Heart left ventricle (tissue), 16 donors: ENCODE measurements around the gene LAMA2. TPM values are rescaled to one million over a fixed set of nuclear protein-coding genes. Genes with fewer than 3 reads are reported as not detected.

Experiments
- ATAC-seq, 4 donors: fragments of 200-7000 bp; cut with Tn5 transposase; one replicate each; pipeline ENCODE4 v1.9.1; 2020 to 2022; ENCODE audit warnings: moderate library complexity in 4 of 4, mild to moderate bottlenecking in 3 of 4, moderate number of reproducible peaks in 1 of 4
- DNase-seq, 5 donors: peaks; one replicate each; pipeline ENCODE4 v3.0.0-alpha.2; 2020
- H3K27ac ChIP-seq, 12 donors: fragments of 200-600 bp; sonication (generic) in 4 of 12; one replicate each; pipeline versions ENCODE4 v1.5.0 to v1.8.0; 2016 to 2022; ENCODE audit warnings: mild to moderate bottlenecking in 2 of 12
- H3K27me3 ChIP-seq, 9 donors: fragments of 200-600 bp; sonication (generic) in 2 of 9; one replicate each; pipeline versions ENCODE4 v1.5.1 to v1.8.0; 2016 to 2022; ENCODE audit warnings: mild to moderate bottlenecking in 3 of 9
- H3K36me3 ChIP-seq, 9 donors: fragments of 200-600 bp; sonication (generic) in 2 of 9; one replicate each; pipeline versions ENCODE4 v1.5.0 to v1.8.0; 2018 to 2022; ENCODE audit warnings: mild to moderate bottlenecking in 2 of 9
- H3K4me1 ChIP-seq, 12 donors: fragments of 200-600 bp; sonication (generic) in 4 of 12; one replicate each; pipeline versions ENCODE4 v1.5.0 to v1.8.0; 2016 to 2022; ENCODE audit warnings: mild to moderate bottlenecking in 3 of 12
- H3K4me3 ChIP-seq, 12 donors: fragments of 200-600 bp; sonication (generic) in 4 of 12; one replicate each; pipeline versions ENCODE4 v1.5.0 to v1.8.0; 2017 to 2022; ENCODE audit warnings: mild to moderate bottlenecking in 9 of 12, moderate library complexity in 4 of 12
- H3K9me3 ChIP-seq, 12 donors: fragments of 200-600 bp; sonication (generic) in 4 of 12; one replicate each; pipeline versions ENCODE4 v1.5.0 to v1.8.0; 2016 to 2022; ENCODE audit warnings: mild to moderate bottlenecking in 1 of 12
- POLR2A ChIP-seq, 2 donors: fragments of 450-650 bp; IDR thresholded peaks; one replicate each; pipeline ENCODE4 v1.6.1; 2017; ENCODE audit warnings: antibody characterized with exemption in 2 of 2, mild to moderate bottlenecking in 2 of 2, moderate library complexity in 2 of 2
- WGBS, 4 donors: extraction: QIAGEN DNeasy Blood & Tissue Kit in 2 of 4; methylation state at CpG; one replicate each; pipeline versions ENCODE4 v1.1.5 to v1.1.7; 2013 to 2018; 5-methylcytosine and 5-hydroxymethylcytosine counted together
- intact Hi-C, 10 donors: fragments of 100-400 bp; cut with DNase I; formaldehyde crosslinking; loops; one replicate each; pipeline versions ENCODE4 v1.11.1 to v1.14.2; 2022
- polyA plus RNA-seq, 2 donors: library from polyadenylated mRNA; stranded (reverse); fragments of 200-250 nt; gene quantifications; one replicate each; pipeline ENCODE4 v1.2.3, GENCODE V29; 2013
- total RNA-seq, 9 donors: library from RNA; depleted of rRNA in 2 of 9; stranded (reverse); fragments of >200 nt in 2 of 9; fragmentation: NEBNext Ultra II Directional in 3 of 9; extraction: Animal tissue kit (Norgen Biotek cat#: 25700) in 3 of 9; gene quantifications; one replicate each; pipeline versions ENCODE4 v1.1.0 to v1.2.4, GENCODE V29; 2016 to 2023
- TF ChIP-seq, protein P1 (sequence below), 12 donors: fragments of 200-600 bp; sonication (generic) in 4 of 12; IDR thresholded peaks; one replicate each; pipeline versions ENCODE4 v1.5.0 to v1.8.0; 2018 to 2022; ENCODE audit warnings: antibody characterized with exemption in 12 of 12, mild to moderate bottlenecking in 5 of 12
- donor health status: ischemic (EF 13 %, LVEDD 7.1; RV severe dilation, severe dysfunction).
- donor health status: healthy with polysubstance abuse.
- donor health status: DM: no; HTN: yes; CAD: no.
- donor health status: DM: no; HTN: no; CAD: no.
- donor health status: ischemic (EF 25% LVEDD 6.9; RV normal size, moderate dysfunction).
- donor health status: ischemic (EF 25% LVEDD 5.7; RV mildly dilated, moderate dysfunction).
- donor health status: healthy.
- donor health status: DM: yes; HTN: yes; CAD: no.
- donor health status: ischemic (EF 35%, LVEDD 5.7; RV mildly dilated, moderate dysfunction).
- donor health status: nonischemic (EF 11% LVEDD 7.7; RV severe dilation, severe dysfunction).
- donor health status: DM: yes; HTN: yes; CAD: no.
- donor health status: PGD.
- donor health status: ischemic (EF 29% LVEDD 5.4; RV normal size, mild dysfunction).
- donor health status: nonischemic (EF 23%, LVEDD 6.1; RV moderate dilation, normal function).

Gene LAMA2
- total and polyA plus RNA-seq, 11 donors: 34.8 to 299 (median 206) TPM

DNA sequence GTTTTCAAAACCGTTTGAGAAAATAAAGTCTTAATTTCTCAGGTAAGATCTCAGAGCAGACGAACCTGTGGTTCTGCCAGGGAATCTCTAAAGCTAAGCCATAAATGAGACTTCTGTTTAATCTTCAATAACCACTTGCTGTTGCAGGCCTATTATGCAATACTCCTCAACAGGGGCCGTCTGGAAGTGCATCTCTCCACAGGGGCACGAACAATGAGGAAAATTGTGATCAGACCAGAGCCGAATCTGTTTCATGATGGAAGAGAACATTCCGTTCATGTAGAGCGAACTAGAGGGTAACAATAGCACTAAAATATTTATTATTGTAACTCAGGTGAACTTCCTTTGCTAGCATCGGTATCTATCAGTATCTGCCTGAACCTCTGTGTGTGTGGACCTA, 603.4 kb downstream of the LAMA2 start:
- H3K36me3 ChIP-seq: peaks cover 0 to 86% (median 33%) of the 10 kb centered on the region in 9 donors
- TF ChIP-seq POLR2A (IDR thresholded peaks at IDR 0.05): no peak
- TF ChIP-seq, protein P1, sequence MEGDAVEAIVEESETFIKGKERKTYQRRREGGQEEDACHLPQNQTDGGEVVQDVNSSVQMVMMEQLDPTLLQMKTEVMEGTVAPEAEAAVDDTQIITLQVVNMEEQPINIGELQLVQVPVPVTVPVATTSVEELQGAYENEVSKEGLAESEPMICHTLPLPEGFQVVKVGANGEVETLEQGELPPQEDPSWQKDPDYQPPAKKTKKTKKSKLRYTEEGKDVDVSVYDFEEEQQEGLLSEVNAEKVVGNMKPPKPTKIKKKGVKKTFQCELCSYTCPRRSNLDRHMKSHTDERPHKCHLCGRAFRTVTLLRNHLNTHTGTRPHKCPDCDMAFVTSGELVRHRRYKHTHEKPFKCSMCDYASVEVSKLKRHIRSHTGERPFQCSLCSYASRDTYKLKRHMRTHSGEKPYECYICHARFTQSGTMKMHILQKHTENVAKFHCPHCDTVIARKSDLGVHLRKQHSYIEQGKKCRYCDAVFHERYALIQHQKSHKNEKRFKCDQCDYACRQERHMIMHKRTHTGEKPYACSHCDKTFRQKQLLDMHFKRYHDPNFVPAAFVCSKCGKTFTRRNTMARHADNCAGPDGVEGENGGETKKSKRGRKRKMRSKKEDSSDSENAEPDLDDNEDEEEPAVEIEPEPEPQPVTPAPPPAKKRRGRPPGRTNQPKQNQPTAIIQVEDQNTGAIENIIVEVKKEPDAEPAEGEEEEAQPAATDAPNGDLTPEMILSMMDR (IDR thresholded peaks at IDR 0.05): no peak
- H3K27ac ChIP-seq: no peak overlapping the region
- no peak overlapping the region for H3K4me3 ChIP-seq
- no peaks in the 10 kb centered on the region for H3K9me3 ChIP-seq
- peaks cover 2 to 31% (median 21%) of the 10 kb centered on the region in 12 donors for H3K4me1 ChIP-seq
- 68 to 77% (median 74%) methylated on average over 8 of the region's 8 CpGs for WGBS, 4 donors
- ATAC-seq (no peak), DNase-seq (no peak)
- H3K27me3 ChIP-seq: no peaks in the 10 kb centered on the region
- intact Hi-C loops: no loop called here

GRCh38 chr6:129488313-129488712, 605.4 kb downstream of the LAMA2 start:
- no peak for DNase-seq
- Histone ChIP-seq H3K36me3 (peaks cover 0 to 86% (median 31%) of the 10 kb centered on the region in 9 donors), H3K27me3 (no peaks in the 10 kb centered on the region), H3K4me3 (no peak overlapping the region), H3K9me3 (no peaks in the 10 kb centered on the region), H3K4me1 (peaks cover 2 to 41% (median 26%) of the 10 kb centered on the region in 12 donors), H3K27ac (no peak overlapping the region)
- WGBS, 4 donors: 50 to 77% (median 68%) methylated on average over 2 of the region's 2 CpGs
- TF ChIP-seq, protein P1 (IDR thresholded peaks at IDR 0.05): no peak
- TF ChIP-seq POLR2A (IDR thresholded peaks at IDR 0.05): no peak
- no peak for ATAC-seq
- intact Hi-C loops: no loop called here

- peaks cover 2 to 43% (median 26%) of the 10 kb centered on the region in 12 donors for H3K4me1 ChIP-seq
- 83 to 89% (median 86%) methylated on average over 2 of the region's 2 CpGs for WGBS, 4 donors
- TF ChIP-seq, protein P1 (IDR thresholded peaks at IDR 0.05): no peak
- no peak for TF ChIP-seq POLR2A (IDR thresholded peaks at IDR 0.05)
- ATAC-seq: no peak
- H3K27me3 ChIP-seq: no peaks in the 10 kb centered on the region
- peak overlapping the region in 9 of 12 donors; percentile 35 to 97 (median 74) for H3K27ac ChIP-seq
- intact Hi-C loops: no loop called here
- H3K9me3 ChIP-seq: no peaks in the 10 kb centered on the region
- no peak for DNase-seq
- no peak overlapping the region for H3K4me3 ChIP-seq
- H3K36me3 ChIP-seq: peaks cover 0 to 86% (median 35%) of the 10 kb centered on the region in 9 donors
These were observed 606.4 kb downstream of the LAMA2 start for GRCh38 chr6:129489215-129489765.

- ATAC-seq: peak; percentile 41 to 87 (median 77)
- no peaks in the 10 kb centered on the region for H3K9me3 ChIP-seq
- H3K4me3 ChIP-seq: peak overlapping the region in 8 of 12 donors; percentile 23 to 42 (median 35)
- H3K36me3 ChIP-seq: peaks cover 0 to 86% (median 45%) of the 10 kb centered on the region in 9 donors
- peaks cover 2 to 43% (median 26%) of the 10 kb centered on the region in 12 donors for H3K4me1 ChIP-seq
- peak overlapping the region; percentile 47 to 97 (median 82) for H3K27ac ChIP-seq
- peak in 2 of 5 donors; percentile 43 to 50 for DNase-seq
- peak in 1 of 2 donors; percentile 40 for TF ChIP-seq POLR2A (IDR thresholded peaks at IDR 0.05)
- TF ChIP-seq, protein P1 (IDR thresholded peaks at IDR 0.05): no peak
- no peaks in the 10 kb centered on the region for H3K27me3 ChIP-seq
- 39 to 55% (median 42%) methylated on average over 9 of the region's 9 CpGs for WGBS, 4 donors
- intact Hi-C loops: loop anchor here in 3 of 10 donors (10.0 kb wide), 3 partner anchors 254 to 534 kb away; partner anchors contain the start of gene L3MBTL3 (in 1 of the 3)
These were observed 607.8 kb downstream of the LAMA2 start for GRCh38 chr6:129490521-129491255.
